Activated CD4-positive, alpha-beta memory T cell treated with anti-CD3 and anti-CD28 coated beads for 36 hours (primary cell): ENCODE results near the gene ABCC11. TPM values are rescaled to one million over a fixed set of nuclear protein-coding genes. Genes with fewer than 3 reads are reported as not detected.
"Not testable (repeated sequence)": the region's sequence is repeated elsewhere in the genome, so short reads cannot be mapped to it uniquely, and the experiment has no call there.

Experiments
- CTCF ChIA-PET: fragments of 350-600 bp; sonication (Branson Sonifier 250); formaldehyde crosslinking; loops from one replicate; lab custom pipeline; 2021; ENCODE audit warnings: antibody characterized with exemption, inconsistent platforms; lab: Charles Lee
- POLR2A ChIA-PET: fragments of 350-600 bp; sonication (Branson Sonifier 250); formaldehyde crosslinking; loops from one replicate; lab custom pipeline; 2021; ENCODE audit warnings: antibody characterized with exemption; lab: Charles Lee
- DNase-seq: peaks from one replicate; pipeline ENCODE4 v3.0.0-alpha.2; 2020
- H3K27ac Mint-ChIP-seq: one replicate; pipeline ENCODE4 v1.8.0; 2021; ENCODE audit warnings: mixed read lengths
- H3K27me3 Mint-ChIP-seq: one replicate; pipeline ENCODE4 v1.8.0; 2021; ENCODE audit warnings: mixed read lengths
- H3K36me3 Mint-ChIP-seq: one replicate; pipeline ENCODE4 v1.8.0; 2021; ENCODE audit warnings: mixed read lengths
- H3K4me1 Mint-ChIP-seq: one replicate; pipeline ENCODE4 v1.8.0; 2021; ENCODE audit warnings: low read depth, mixed read lengths
- H3K4me3 Mint-ChIP-seq: one replicate; pipeline ENCODE4 v1.8.0; 2021; ENCODE audit warnings: mild to moderate bottlenecking, mixed read lengths
- H3K9me3 Mint-ChIP-seq: one replicate; pipeline ENCODE4 v1.8.0; 2021; ENCODE audit warnings: mixed read lengths
- intact Hi-C: fragments of 100-400 bp; cut with micrococcal nuclease; formaldehyde crosslinking; loops from one replicate; pipeline ENCODE4 v1.15.1; 2023
- total RNA-seq, 2 experiments: library from RNA; stranded (reverse); gene quantifications; one replicate each; pipeline ENCODE4 v1.2.3, GENCODE V29; 2021

The ABCC11 gene
- total RNA-seq, 2 experiments from 2014 or later, result 0.15 to 0.33 TPM

- H3K4me3 Mint-ChIP-seq, DNase-seq, H3K27me3 Mint-ChIP-seq, H3K27ac Mint-ChIP-seq, H3K9me3 Mint-ChIP-seq, H3K4me1 Mint-ChIP-seq, intact Hi-C loops, H3K36me3 Mint-ChIP-seq, POLR2A ChIA-PET: not testable (repeated sequence)
- CTCF ChIA-PET, result interaction anchor here (0.7 to 4.7 kb wide), 6 partner anchors 10 to 1129 kb away, joined by 3 to 55 read pairs (median 8); partner anchors contain the start of genes ABCC12 and NETO2
These were observed 80.7 kb downstream of the ABCC11 start for GRCh38 chr16:48166617-48167016.

DNA sequence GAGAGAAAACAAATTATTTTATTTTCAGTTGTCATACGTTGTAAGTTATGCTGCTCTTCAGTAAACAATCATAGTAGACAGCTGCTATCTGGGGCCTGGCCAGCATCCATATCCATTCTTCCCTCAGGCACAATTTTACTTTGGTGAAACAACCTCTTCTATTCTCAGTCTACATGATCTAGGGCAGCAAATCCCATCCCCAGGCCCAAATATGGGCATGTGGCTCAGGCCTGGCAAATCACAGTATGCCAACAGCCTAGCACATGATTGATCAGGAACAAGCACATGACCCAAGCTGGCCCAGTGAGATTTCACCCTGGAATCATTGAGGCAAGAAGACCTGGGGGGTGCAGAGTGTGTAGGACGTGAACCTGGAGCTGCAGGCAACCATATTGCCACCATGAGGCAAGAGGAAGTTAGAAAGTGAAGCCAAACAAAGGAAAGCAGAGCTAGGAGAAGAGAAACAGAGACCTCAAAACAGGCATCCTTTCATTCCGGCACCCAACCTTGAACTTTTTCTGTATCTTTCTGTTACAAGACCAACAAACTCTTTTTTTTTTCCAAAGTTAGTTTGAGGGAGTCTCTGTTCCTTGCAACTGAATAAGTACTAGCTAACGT is 81.3 kb downstream of the ABCC11 start:
- Mint-ChIP-seq H3K27ac (no peak overlapping the region), H3K9me3 (no peaks in the 10 kb centered on the region), H3K4me1 (peaks cover 5% of the 10 kb centered on the region), H3K27me3 (peaks cover 6% of the 10 kb centered on the region), H3K4me3 (no peak overlapping the region), H3K36me3 (no peaks in the 10 kb centered on the region)
- intact Hi-C loops, result no loop called here
- DNase-seq, result no peak
- POLR2A ChIA-PET, result no interaction called here
- CTCF ChIA-PET, result interaction anchor here (0.7 to 4.7 kb wide), 8 partner anchors 9 to 1128 kb away, joined by 3 to 55 read pairs (median 6); partner anchors contain the start of genes ABCC12 and NETO2

DNA sequence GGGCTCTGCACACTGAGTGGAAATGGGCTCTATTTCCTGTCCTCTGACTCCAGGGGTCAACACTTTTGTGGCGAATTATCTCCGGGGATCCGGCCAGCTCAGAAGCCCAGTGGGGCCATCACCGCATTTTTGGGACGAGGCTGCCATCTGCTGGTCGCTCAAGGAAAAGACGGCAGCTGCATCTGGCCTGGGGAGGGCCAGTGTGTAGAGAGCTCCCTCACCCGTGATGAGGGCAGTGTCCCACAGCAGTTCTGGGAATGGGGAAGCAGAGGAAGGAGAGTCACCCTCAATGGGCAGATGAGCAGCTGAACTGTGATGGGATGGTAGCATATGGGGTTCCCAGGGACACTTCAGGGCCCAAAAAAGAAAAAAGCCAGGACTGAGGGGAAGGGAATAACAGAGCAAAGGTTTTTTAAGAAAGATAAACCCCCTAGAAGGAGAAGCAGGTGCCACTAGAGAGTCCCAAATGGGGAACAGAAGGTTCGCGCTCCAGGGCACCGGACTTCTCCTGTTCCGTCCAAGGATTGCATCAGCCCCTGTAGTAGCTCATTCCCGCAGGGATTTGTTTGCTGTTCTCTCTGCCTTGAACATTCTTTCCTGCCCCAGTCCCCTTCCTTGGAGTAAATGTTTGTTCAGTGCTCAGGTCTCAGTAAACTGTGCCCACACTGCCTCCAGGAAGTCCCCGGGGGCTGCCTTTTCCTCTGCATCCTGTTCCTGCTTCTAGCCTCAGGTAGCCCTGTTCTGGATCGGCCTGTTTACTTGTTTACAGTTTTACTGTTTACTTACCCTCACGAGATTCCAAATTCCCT is 82.2 kb downstream of the ABCC11 start:
- intact Hi-C loops, result no loop called here
- Mint-ChIP-seq H3K4me3 (no peak overlapping the region), H3K27me3 (peaks cover 6% of the 10 kb centered on the region), H3K4me1 (peaks cover 5% of the 10 kb centered on the region), H3K27ac (no peak overlapping the region), H3K9me3 (no peaks in the 10 kb centered on the region), H3K36me3 (no peaks in the 10 kb centered on the region)
- DNase-seq, result peak; percentile 80
- CTCF ChIA-PET, result interaction anchor here (0.6 to 4.7 kb wide), 46 partner anchors 9 to 1611 kb away, joined by 3 to 55 read pairs (median 4); partner anchors contain the start of genes C16orf87, ITFG1, NETO2 and PHKB
- POLR2A ChIA-PET, result interaction anchor here (0.6 kb wide), 1 partner anchor 400 kb away, joined by 3 read pairs; no protein-coding TSS in a partner anchor

DNA sequence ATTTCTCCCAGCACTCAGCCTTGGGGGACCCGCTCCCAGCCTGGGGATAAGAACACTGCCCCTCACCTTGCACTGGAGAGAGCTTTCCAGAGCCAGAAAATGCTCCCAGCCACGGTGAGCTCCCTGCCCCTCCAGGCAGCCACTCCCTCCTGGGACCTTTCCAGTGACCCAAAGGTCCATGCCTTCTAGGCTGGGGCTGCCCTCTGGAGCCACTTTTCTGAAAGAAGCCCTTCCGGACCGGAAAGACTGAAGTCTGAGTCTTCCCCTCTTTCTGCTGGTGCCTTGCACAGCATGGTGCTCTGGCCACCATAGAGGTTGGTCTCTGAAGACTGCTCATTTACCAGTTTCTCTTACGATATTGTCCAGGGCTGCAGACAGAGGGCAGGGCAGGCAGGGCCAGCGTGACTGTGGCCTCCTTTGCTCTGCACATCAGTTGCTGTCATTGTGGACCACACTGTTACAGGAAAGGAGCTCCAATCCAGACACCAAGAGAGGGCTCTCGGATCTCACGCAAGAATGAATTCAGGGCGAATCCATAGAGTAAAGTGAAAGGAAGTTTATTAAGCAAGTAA is 84.4 kb downstream of the ABCC11 start:
- intact Hi-C loops, result no loop called here
- no peaks in the 10 kb centered on the region for H3K9me3 Mint-ChIP-seq
- peaks cover 19% of the 10 kb centered on the region for H3K4me1 Mint-ChIP-seq
- no peak for DNase-seq
- ChIA-PET CTCF (no interaction called here), POLR2A (interaction anchor here (0.6 kb wide), 1 partner anchor 10 kb away, joined by 3 read pairs; no protein-coding TSS in a partner anchor)
- H3K4me3 Mint-ChIP-seq, result no peak overlapping the region
- no peaks in the 10 kb centered on the region for H3K36me3 Mint-ChIP-seq
- H3K27me3 Mint-ChIP-seq, result peaks cover 6% of the 10 kb centered on the region
- H3K27ac Mint-ChIP-seq, result no peak overlapping the region

DNA sequence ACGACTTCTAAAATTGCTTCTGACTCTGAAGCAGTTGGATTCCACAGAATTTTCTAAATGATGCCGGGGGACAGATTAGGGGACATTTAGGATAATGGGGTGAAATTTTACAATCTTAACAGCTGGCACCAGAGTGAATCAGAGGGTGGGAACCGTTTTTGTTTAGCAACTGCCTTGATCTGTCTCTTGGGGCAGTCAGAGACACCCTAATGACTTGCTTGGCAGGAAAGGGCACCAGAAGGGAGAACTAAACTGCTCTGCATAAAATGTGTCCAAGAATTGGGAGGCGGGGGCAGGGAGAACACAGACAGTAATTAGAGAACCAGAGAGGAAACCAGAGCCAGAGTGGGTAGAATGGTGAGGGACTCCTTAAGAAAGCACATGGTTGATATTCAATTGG is 85.4 kb downstream of the ABCC11 start:
- Mint-ChIP-seq H3K27me3 (peaks cover 6% of the 10 kb centered on the region), H3K36me3 (no peaks in the 10 kb centered on the region), H3K27ac (no peak overlapping the region), H3K4me1 (peaks cover 27% of the 10 kb centered on the region), H3K9me3 (no peaks in the 10 kb centered on the region), H3K4me3 (no peak overlapping the region)
- POLR2A ChIA-PET, result no interaction called here
- no peak for DNase-seq
- CTCF ChIA-PET, result interaction anchor here (6.8 kb wide), 1 partner anchor 1019 kb away, joined by 69 read pairs; the partner anchor contains the start of gene NETO2
- intact Hi-C loops, result no loop called here

DNA sequence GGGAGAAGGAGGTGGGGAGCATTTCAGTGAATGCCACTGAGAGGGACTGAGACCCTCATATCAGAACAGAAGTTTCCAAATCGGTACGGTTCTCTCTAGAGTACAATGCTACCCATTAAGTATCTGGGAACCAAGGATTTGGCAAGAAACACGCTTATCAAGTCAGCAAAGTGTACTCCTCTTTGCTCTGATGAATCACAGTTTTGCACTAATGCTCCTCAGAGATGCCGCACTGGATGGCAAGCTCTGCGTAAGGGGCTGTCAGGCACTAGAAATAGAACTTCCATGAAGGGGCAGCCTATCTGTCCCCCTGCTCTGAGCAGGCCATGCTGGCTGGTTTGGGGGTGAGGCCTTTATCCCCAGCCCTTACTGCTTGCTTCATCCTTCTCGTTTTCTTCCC is 86.8 kb downstream of the ABCC11 start:
- H3K27ac Mint-ChIP-seq, result no peak overlapping the region
- H3K36me3 Mint-ChIP-seq, result no peaks in the 10 kb centered on the region
- ChIA-PET CTCF (interaction anchor here (6.8 kb wide), 1 partner anchor 1018 kb away, joined by 69 read pairs; the partner anchor contains the start of gene NETO2), POLR2A (no interaction called here)
- intact Hi-C loops, result no loop called here
- H3K4me1 Mint-ChIP-seq, result peaks cover 31% of the 10 kb centered on the region
- no peaks in the 10 kb centered on the region for H3K9me3 Mint-ChIP-seq
- no peak overlapping the region for H3K4me3 Mint-ChIP-seq
- no peak for DNase-seq
- peaks cover 11% of the 10 kb centered on the region for H3K27me3 Mint-ChIP-seq

DNA sequence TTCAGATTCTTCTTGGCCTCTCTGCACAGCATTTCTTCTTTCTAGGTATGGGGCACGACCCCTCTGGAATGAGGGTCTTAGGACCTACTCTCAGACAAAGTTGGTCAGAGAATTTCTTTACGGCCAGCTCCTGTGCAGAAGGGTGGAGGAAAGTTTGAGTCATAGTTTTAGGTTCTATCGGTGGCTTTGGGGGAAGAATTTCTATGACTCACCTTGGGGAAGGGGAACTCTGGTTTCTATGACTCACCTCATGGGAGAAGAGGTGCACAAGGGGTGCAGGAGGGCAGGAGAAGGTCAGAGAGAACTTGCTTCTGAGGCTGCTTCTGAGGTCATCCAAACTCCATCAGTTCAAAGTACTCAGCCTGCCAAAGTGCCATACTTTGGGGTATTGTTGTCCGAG is 89.0 kb downstream of the ABCC11 start:
- Mint-ChIP-seq H3K27me3 (peaks cover 17% of the 10 kb centered on the region), H3K27ac (peak overlapping the region; percentile 65), H3K4me1 (peaks cover 26% of the 10 kb centered on the region), H3K4me3 (peak overlapping the region; percentile 33), H3K36me3 (no peaks in the 10 kb centered on the region), H3K9me3 (no peaks in the 10 kb centered on the region)
- intact Hi-C loops, result loop anchor here (1.0 to 10.0 kb wide), 9 partner anchors 35 to 1209 kb away; partner anchors contain the start of genes ITFG1 and PHKB
- ChIA-PET POLR2A (interaction anchor here (1.7 kb wide), 1 partner anchor 35 kb away, joined by 5 read pairs; no protein-coding TSS in a partner anchor), CTCF (interaction anchor here (0.6 to 6.8 kb wide), 10 partner anchors 9 to 1120 kb away, joined by 3 to 69 read pairs (median 5); partner anchors contain the start of gene NETO2)
- peak; percentile 62 for DNase-seq

GRCh38 chr16:48157794-48158193 is 89.5 kb downstream of the ABCC11 start:
- H3K9me3 Mint-ChIP-seq, result no peaks in the 10 kb centered on the region
- no peak overlapping the region for H3K27ac Mint-ChIP-seq
- peak overlapping the region; percentile 33 for H3K4me3 Mint-ChIP-seq
- H3K36me3 Mint-ChIP-seq, result no peaks in the 10 kb centered on the region
- peaks cover 14% of the 10 kb centered on the region for H3K27me3 Mint-ChIP-seq
- DNase-seq, result peak; percentile 13
- CTCF ChIA-PET, result interaction anchor here (0.6 to 6.8 kb wide), 13 partner anchors 9 to 1120 kb away, joined by 3 to 69 read pairs (median 3); partner anchors contain the start of genes LONP2 and NETO2
- POLR2A ChIA-PET, result interaction anchor here (0.9 to 1.7 kb wide), 2 partner anchors 34 to 1014 kb away, joined by 4 to 5 read pairs; partner anchors contain the start of gene NETO2
- peaks cover 26% of the 10 kb centered on the region for H3K4me1 Mint-ChIP-seq
- intact Hi-C loops, result loop anchor here (1.0 to 10.0 kb wide), 9 partner anchors 34 to 1209 kb away; partner anchors contain the start of genes ITFG1 and PHKB

DNA sequence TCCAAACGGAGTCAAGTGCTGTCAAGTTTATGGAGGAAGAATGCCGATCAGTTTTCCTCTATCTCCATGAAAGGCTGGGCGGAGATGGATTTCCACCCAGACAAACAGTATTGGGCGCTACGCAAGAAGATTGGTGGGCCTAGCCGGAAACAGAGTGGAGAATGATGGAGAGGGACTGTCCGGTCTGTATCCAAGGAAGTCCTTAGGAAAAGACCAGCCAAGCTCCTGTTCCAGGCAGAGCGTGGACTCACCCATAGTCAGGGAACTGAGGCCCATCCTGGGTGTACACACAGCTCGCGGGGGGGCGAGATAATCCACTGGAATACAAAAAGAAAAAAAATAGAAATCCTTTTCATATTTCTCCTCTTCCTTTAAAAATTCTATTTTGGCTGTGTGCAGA is 90.0 kb downstream of the ABCC11 start:
- no peak overlapping the region for H3K27ac Mint-ChIP-seq
- no peaks in the 10 kb centered on the region for H3K9me3 Mint-ChIP-seq
- no peaks in the 10 kb centered on the region for H3K36me3 Mint-ChIP-seq
- POLR2A ChIA-PET, result interaction anchor here (0.9 kb wide), 1 partner anchor 1014 kb away, joined by 4 read pairs; the partner anchor contains the start of gene NETO2
- H3K4me3 Mint-ChIP-seq, result no peak overlapping the region
- peaks cover 18% of the 10 kb centered on the region for H3K27me3 Mint-ChIP-seq
- CTCF ChIA-PET, result interaction anchor here (0.5 to 6.8 kb wide), 15 partner anchors 9 to 1208 kb away, joined by 3 to 69 read pairs (median 3); partner anchors contain the start of genes ITFG1, LONP2, NETO2 and PHKB
- DNase-seq, result no peak
- intact Hi-C loops, result loop anchor here (10.0 kb wide), 3 partner anchors 103 to 583 kb away; no protein-coding TSS in a partner anchor
- peaks cover 26% of the 10 kb centered on the region for H3K4me1 Mint-ChIP-seq

- Mint-ChIP-seq H3K4me1 (peaks cover 26% of the 10 kb centered on the region), H3K36me3 (no peaks in the 10 kb centered on the region), H3K4me3 (no peak overlapping the region), H3K9me3 (no peaks in the 10 kb centered on the region), H3K27ac (no peak overlapping the region), H3K27me3 (peaks cover 18% of the 10 kb centered on the region)
- ChIA-PET CTCF (interaction anchor here (0.5 to 6.8 kb wide), 12 partner anchors 8 to 1208 kb away, joined by 3 to 69 read pairs (median 4); partner anchors contain the start of genes ITFG1, LONP2, NETO2 and PHKB), POLR2A (interaction anchor here (0.9 kb wide), 1 partner anchor 1013 kb away, joined by 4 read pairs; the partner anchor contains the start of gene NETO2)
- intact Hi-C loops, result loop anchor here (1.0 to 10.0 kb wide), 4 partner anchors 102 to 1015 kb away; no protein-coding TSS in a partner anchor
- peak; percentile 89 for DNase-seq
These were observed 90.5 kb downstream of the ABCC11 start for GRCh38 chr16:48156790-48157209.
